Osteocyte (in vitro differentiated cells): ENCODE measurements around the gene SFTPD. TPM values are rescaled to one million over a fixed set of nuclear protein-coding genes. Genes with fewer than 3 reads are reported as not detected.

Experiments used
- DNase-seq: peaks from one replicate; pipeline ENCODE4 v3.0.0; 2021; ENCODE audit warnings: mixed read lengths; ENCODE audit not compliant: unreplicated experiment; ENCODE audit errors: extremely low spot score
- H3K27ac Mint-ChIP-seq: one replicate; pipeline ENCODE4 v1.8.0; 2021; ENCODE audit warnings: mild to moderate bottlenecking, mixed read lengths; ENCODE audit not compliant: unreplicated experiment
- H3K27me3 Mint-ChIP-seq: one replicate; pipeline ENCODE4 v1.8.0; 2021; ENCODE audit warnings: mixed read lengths; ENCODE audit not compliant: unreplicated experiment
- H3K36me3 Mint-ChIP-seq: one replicate; pipeline ENCODE4 v1.8.0; 2021; ENCODE audit warnings: mixed read lengths; ENCODE audit not compliant: unreplicated experiment
- H3K4me1 Mint-ChIP-seq: one replicate; pipeline ENCODE4 v1.8.0; 2021; ENCODE audit warnings: mixed read lengths; ENCODE audit not compliant: unreplicated experiment
- H3K4me3 Mint-ChIP-seq: one replicate; pipeline ENCODE4 v1.8.0; 2021; ENCODE audit warnings: mild to moderate bottlenecking, moderate library complexity, mixed read lengths; ENCODE audit not compliant: unreplicated experiment
- H3K9me3 Mint-ChIP-seq: one replicate; pipeline ENCODE4 v1.8.0; 2021; ENCODE audit warnings: mixed read lengths; ENCODE audit not compliant: unreplicated experiment
- total RNA-seq: library from RNA; stranded (reverse); gene quantifications from 2 replicates; pipeline ENCODE4 v1.2.1, GENCODE V29; 2021
- TF ChIP-seq, protein P1 (sequence below): fragments of 200-600 bp; sonication (generic); IDR thresholded peaks from 2 replicates; pipeline ENCODE4 v1.5.0; 2021; ENCODE audit warnings: antibody characterized with exemption, mild to moderate bottlenecking, moderate library complexity

SFTPD gene
- total RNA-seq, 1 donor from 2014 or later: 0.35 TPM

DNA sequence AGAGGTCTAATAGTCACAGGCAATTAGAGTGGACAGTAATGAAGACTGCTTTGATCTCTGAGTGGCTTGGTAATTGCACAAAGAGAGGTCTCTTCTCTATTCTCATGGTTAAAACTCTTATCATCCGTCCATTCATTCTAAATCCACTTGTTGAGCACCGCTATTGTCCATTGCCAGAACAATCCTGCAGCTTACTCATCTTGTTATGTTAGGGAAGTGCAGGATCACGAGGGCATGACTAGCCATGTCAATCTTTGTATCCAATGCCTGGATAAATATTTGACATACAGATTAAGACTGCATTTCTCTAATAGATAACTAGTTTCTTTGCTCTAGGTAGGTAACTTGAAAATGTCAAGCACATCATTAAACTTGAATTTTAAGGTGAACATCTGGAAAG lies 14.9 kb downstream of the SFTPD start:
- H3K27ac Mint-ChIP-seq: no peak overlapping the region
- no peaks in the 10 kb centered on the region for H3K9me3 Mint-ChIP-seq
- peaks cover 42% of the 10 kb centered on the region for H3K27me3 Mint-ChIP-seq
- peaks cover 4% of the 10 kb centered on the region for H3K4me1 Mint-ChIP-seq
- no peak for DNase-seq
- H3K4me3 Mint-ChIP-seq: no peak overlapping the region
- TF ChIP-seq, protein P1, sequence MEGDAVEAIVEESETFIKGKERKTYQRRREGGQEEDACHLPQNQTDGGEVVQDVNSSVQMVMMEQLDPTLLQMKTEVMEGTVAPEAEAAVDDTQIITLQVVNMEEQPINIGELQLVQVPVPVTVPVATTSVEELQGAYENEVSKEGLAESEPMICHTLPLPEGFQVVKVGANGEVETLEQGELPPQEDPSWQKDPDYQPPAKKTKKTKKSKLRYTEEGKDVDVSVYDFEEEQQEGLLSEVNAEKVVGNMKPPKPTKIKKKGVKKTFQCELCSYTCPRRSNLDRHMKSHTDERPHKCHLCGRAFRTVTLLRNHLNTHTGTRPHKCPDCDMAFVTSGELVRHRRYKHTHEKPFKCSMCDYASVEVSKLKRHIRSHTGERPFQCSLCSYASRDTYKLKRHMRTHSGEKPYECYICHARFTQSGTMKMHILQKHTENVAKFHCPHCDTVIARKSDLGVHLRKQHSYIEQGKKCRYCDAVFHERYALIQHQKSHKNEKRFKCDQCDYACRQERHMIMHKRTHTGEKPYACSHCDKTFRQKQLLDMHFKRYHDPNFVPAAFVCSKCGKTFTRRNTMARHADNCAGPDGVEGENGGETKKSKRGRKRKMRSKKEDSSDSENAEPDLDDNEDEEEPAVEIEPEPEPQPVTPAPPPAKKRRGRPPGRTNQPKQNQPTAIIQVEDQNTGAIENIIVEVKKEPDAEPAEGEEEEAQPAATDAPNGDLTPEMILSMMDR: no peak
- no peaks in the 10 kb centered on the region for H3K36me3 Mint-ChIP-seq

DNA sequence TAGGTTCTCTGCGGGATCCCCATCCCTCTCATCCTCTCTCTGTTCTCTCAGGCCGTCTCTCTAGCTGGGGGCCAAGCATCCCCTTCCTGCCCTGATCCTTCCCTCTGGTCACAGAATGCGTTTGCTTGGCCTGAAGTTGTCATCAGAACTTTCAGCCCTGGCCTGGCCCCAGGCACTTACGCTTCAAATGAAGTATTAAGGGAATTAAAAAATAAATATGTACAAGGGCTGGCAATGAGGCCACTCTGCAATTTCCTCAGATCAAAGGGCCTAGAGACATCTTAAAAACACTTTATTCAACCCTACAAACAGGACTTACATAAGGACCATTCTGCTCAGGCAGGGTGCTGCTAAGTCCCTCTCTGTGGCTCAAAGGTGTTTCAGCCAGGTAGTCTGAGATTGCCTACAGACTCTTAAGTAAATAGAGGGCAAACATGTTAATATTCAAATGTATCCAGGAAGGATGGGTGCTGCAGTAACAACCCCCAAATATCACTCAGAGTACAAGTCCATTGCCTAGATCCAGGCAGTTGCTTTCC lies 16.0 kb downstream of the SFTPD start:
- Mint-ChIP-seq H3K36me3 (no peaks in the 10 kb centered on the region), H3K4me1 (peaks cover 4% of the 10 kb centered on the region), H3K4me3 (no peak overlapping the region), H3K9me3 (no peaks in the 10 kb centered on the region), H3K27ac (no peak overlapping the region), H3K27me3 (peaks cover 37% of the 10 kb centered on the region)
- no peak for DNase-seq
- TF ChIP-seq, protein P1: no peak

- no peaks in the 10 kb centered on the region for H3K36me3 Mint-ChIP-seq
- TF ChIP-seq, protein P1: no peak
Observed at GRCh38 chr10:79932307-79932706, 16.6 kb downstream of the SFTPD start.

DNA sequence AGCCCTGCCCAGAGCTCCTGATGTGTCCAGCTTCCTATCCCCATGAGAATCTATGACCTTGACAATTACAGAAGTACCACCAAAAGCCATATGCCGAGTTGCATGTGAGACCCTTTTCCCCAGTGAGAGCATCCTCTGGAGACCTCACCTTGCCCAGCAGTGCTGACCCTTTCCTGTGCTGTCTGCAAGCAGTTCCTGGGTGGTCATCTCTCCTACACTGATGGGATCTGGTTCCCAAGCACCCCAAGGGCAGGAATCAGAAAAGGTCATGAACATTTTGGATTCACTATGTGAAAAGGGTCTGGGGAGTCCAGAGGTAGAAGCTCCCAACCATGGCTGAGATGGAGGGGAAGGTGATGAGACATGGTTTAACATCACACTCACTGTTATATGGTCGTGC lies 18.2 kb downstream of the SFTPD start:
- H3K27ac Mint-ChIP-seq: no peak overlapping the region
- peaks cover 30% of the 10 kb centered on the region for H3K27me3 Mint-ChIP-seq
- H3K4me1 Mint-ChIP-seq: peaks cover 4% of the 10 kb centered on the region
- H3K9me3 Mint-ChIP-seq: no peaks in the 10 kb centered on the region
- TF ChIP-seq, protein P1: no peak
- H3K4me3 Mint-ChIP-seq: no peak overlapping the region
- no peaks in the 10 kb centered on the region for H3K36me3 Mint-ChIP-seq
- no peak for DNase-seq

More at GRCh38 chr10:79932307-79932706, 16.6 kb downstream of the SFTPD start:
- Mint-ChIP-seq H3K4me1 (peaks cover 4% of the 10 kb centered on the region), H3K4me3 (no peak overlapping the region), H3K9me3 (no peaks in the 10 kb centered on the region), H3K27ac (no peak overlapping the region), H3K27me3 (peaks cover 37% of the 10 kb centered on the region)
- no peak for DNase-seq

GRCh38 chr10:79930267-79930666 lies 18.6 kb downstream of the SFTPD start:
- peak; percentile 62 for DNase-seq
- Mint-ChIP-seq H3K4me3 (no peak overlapping the region), H3K27ac (no peak overlapping the region), H3K4me1 (peaks cover 4% of the 10 kb centered on the region), H3K27me3 (peaks cover 28% of the 10 kb centered on the region), H3K36me3 (no peaks in the 10 kb centered on the region), H3K9me3 (no peaks in the 10 kb centered on the region)
- TF ChIP-seq, protein P1: no peak
